HG03575 (cell line): ENCODE results near the gene TRMT13.
"Not testable (repeated sequence)": the region's sequence is repeated elsewhere in the genome, so short reads cannot be mapped to it uniquely, and the experiment has no call there.

Experiments
- ATAC-seq: cut with Tn5 transposase; IDR thresholded peaks from one replicate; pipeline ENCODE4 v1.9.1; 2021; ENCODE audit not compliant: unreplicated experiment, insufficient number of reproducible peaks, low FRiP score; ENCODE audit errors: extremely low read depth

The TRMT13 gene

DNA sequence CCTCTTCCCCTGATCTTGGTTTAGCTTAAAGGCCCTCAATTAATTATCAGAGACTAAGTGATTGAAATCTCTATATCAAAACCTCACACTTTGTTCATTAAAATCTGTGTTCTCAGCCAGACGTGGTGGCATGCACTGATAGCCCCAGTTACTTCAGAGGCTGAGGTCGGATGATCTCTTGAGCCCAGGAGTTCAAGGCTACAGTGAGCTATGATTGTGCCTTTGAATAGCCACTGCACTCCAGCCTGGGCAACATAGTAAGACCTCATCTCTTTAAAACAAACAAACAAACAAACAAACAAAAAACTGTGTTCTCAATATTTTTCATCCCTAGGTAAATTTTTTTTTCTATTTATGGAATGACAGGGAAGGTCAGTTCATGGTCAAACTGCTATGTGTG is 18.7 kb downstream of the TRMT13 start:
- no peak for ATAC-seq

DNA sequence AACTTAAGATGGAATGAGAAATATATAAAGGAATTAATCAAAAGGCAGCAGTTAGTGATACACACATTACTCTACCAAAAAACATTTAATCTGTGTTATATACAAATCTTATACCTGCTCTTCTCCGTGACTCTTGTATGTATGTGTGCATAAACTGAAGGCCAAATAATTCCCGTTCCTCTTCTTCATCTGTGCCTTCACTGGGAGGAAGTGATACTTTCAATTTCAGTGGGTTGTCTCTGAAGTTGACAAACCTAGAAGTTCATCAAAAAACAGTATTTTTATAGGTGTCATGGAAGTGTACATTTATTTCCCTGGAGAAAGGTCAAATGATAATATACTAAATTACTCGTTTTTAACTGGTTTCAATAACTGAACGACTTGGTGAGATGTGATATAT is 19.3 kb downstream of the TRMT13 start:
- ATAC-seq, result no peak

DNA sequence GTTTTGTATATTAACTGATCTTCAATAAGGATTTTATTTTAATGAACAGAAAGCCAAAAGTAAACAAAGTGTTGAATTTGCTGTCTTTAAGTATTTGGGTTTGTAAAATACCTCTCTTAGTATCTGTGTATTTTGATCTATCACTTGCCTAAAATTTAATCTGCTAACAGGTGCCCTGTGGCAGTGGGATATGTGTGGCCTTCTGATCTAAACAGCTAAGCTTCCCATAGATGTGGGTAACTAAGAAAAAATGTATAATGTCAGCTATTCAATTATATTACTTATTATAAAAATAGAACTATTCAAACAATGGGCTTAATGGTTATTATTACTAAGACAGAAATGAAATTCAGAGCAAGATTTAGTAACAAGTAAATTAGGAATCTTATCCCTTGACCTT is 29.9 kb downstream of the TRMT13 start:
- ATAC-seq, result no peak

DNA sequence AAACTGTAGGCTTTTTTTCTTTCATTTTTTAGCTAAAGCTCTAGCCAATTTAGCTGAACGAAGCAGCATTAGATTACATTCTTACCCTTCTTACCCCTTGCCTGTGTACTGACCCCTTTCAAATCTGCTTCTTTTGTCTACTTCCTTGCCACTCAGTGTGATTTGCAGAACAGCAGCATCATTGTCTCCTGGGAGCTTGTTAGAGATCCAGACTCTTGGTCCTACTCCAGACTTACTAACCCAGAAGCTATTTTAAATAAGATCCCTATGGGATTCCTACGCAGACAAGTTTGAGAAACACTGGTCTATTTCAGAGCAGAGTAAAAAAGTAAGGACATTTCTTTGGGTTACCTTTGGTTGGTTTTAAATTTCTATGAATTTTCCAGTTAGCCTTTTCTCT is 31.3 kb downstream of the TRMT13 start:
- no peak for ATAC-seq

DNA sequence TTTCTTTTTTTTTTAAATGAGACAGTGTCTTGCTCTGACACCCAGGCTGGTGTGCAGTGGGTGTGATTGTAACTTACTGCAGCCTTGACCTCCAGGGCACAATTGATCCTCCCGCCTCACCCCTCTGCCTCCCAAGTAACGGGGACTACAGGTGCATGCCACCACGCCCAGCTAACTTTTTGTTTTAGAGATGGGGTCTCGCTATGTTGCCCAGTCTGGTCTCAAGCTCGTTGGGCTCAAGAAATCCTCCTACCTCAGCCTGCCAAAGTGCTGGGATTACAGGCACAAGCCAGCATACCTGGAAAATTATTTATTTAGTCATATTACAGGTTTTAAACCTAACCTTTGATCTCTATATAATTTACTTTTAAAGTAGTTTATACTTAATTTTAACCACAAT is 31.7 kb downstream of the TRMT13 start:
- ATAC-seq, result no peak

DNA sequence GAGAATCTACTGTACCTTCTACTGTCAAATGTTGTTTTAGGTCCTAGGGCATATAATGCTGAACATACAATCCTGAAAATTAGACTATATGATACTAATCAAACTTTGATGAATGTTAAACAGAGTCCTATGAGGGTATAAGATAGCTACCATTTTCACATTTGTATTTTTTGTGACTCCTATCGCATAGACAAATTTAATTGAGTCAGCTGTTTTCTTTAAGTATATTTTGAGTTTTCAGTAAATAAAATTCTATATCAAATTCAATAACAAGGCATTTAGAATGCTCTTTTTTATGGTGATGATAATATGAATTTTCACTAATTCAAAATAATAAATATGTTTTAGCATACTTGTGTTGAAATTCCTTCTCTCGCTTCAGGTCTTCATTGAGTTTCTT is 35.1 kb downstream of the TRMT13 start:
- no peak for ATAC-seq

DNA sequence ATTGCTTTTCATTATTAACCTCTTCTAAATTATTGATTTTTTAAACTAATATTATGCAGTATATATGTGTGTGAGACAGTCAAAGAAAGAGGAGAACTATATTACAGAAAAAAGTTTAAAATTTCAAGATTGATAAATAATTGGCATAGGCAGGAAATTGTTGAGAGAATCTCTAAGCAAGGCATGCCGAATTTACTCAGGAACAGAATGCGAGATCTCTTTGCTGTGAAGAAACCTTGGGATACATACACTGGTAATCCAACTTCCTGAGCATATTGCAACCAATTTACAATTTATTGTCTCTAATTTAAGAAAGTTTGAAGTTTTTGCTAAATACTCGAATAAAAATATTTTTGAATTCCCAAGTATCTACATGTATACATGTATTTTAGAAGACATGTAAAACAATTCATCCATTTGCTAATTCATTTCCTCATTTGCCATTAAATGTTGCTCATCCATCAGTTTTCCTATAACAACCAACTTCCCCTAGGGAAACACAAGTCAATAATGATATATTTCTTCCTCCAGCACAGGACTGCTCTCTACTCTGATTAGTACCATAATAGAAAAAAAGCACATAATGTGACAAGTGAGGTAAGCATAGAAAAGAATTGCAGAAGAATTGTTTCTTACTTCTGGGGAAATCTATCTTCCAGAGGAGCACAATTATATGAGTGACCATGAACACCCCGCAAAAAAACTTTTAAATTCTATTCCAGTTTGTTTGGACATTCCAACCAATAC is 44.5 kb downstream of the TRMT13 start:
- no peak for ATAC-seq

DNA sequence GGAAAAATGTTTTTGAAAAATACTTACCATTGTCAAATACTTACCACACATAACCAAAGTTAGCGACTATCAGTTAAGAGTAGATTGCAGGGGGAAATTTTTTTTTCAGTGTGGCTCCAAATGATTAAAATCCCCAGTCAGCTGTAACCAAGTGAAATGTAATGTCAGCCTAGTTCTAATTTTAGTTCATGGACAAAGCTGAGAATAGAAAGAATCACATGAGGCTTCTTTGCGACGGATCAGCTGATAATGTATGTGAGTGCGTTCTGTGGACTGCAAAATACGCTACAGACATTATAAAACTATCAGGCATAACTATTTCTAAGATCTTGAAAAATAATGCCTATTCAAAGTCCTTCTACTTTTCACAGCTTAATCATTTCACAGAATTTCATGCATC is 45.1 kb downstream of the TRMT13 start, which contains the start of gene LRRC39:
LRRC39 (minus strand) TSS at position 166 of the 400 bp plus-strand sequence. CDS start 9,740 bp downstream, outside the sequence.
- ATAC-seq, result no peak

DNA sequence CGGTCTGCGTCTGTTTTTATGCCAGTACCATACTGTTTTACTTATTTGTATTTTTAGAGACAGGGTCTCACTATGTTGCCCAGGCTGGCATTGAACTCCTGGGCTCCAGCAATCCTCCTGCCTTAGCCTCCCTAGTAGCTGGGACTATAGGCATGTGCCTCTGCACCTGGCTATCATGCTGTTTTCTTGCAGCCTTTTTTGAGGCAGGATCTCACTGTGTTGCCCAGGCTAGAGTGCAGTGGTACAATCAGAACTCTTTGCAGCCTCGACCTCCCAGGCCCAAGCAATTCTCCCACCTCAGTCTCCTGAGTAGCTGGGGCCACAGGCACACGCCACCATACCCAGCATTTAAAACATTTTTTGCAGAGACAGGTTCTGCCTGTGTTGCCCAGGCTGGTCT is 50.4 kb downstream of the TRMT13 start:
- ATAC-seq, result no peak

DNA sequence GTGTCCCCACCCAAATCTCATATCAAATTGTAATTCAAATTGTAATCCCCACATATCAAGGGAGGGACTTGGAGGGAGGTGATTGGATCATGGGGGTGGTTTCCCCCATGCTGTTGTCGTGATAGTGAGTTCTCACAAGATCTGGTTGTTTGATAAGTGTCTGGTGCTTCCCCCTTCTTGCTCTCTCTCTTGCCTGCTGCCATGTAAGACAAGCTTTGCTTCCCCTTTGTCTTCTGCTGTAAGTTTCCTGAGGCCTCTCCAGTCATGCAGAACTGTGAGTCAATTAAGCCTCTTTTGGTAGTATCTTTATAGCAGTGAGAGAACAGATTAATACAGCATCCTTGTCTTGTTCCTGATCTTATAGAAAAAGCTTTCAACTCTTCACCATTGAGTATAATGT is 51.6 kb downstream of the TRMT13 start:
- ATAC-seq, result peak; percentile 66

DNA sequence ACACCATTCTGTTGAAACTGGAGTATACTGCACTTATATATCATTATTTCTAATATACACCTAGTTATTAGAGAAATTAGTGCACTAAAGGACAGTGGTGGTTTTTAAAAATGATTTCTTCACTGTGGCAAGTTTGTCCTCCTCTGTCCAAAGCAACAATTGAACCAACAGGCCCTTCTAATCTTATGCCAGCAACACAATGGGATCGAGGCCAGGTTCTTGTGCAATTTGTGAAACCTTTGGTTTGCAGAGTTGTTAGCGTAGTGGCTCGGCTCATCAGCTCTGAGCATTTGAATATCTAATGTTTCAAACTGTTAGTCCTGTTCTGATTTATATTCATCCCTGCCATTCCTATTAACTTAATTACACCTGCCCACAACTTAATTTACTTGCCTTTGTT is 54.9 kb downstream of the TRMT13 start:
- no peak for ATAC-seq

DNA sequence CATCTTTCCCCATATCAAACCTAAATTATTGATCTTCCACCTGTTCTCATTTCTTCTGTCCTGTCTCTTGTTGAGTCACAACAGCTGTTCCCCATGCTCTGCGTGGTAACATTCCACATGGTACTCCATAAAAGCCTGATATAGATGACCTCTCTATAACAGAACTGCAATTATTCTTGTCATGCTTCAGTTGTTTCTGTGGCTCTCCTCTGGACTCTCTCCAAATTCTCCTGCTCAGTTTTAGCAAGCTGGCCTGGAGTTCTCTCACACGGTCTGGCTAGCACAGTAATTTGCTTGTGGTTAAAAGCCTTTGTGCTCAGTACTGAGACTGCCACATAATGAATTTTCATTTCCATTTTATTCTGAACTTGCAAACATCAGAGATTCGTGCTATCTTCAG is 55.7 kb downstream of the TRMT13 start:
- ATAC-seq, result no peak

DNA sequence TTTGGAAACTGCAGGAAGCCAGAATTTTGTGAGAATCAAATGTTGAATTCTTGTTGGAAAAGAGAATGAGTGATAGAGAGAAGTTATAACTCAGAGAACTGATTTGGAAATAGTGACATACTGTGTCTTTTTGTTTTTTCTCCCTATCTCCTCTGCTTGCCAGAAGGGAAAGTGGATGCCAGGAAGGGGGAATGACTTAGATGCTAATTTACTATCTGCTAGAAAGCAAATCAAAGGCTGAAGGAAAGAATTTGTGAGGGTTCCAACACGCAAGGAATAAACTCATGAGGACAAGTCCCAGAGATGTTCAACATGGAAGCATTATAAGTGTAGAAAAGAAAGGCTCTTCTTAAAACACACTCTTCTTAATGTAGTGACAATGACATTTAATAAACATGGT is 65.6 kb downstream of the TRMT13 start:
- ATAC-seq, result no peak

DNA sequence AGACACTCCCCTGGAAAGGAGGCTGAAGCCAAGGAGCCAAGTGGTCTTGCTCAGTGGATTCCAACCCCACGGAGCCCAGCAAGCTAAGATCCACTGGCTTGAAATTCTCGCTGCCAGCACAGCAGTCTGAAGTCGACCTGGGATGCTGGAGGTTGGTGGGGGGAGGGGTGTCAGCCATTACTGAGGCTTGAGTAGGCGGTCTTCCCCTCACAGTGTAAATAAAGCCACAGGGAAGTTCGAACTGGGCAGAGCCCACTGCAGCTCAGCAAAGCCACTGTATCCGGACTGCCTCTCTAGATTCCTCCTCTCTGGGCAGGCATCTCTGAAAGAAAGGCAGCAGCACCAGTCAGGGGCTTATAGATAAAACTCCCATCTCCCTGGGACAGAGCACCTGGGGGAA is 67.1 kb downstream of the TRMT13 start:
- ATAC-seq, result not testable (repeated sequence)
